ENCODE data around the gene ESRRB.

- TF ChIP-seq POLR2AphosphoS5 (IDR thresholded peaks at IDR 0.05) = no peak
- TF ChIP-seq, protein P1, sequence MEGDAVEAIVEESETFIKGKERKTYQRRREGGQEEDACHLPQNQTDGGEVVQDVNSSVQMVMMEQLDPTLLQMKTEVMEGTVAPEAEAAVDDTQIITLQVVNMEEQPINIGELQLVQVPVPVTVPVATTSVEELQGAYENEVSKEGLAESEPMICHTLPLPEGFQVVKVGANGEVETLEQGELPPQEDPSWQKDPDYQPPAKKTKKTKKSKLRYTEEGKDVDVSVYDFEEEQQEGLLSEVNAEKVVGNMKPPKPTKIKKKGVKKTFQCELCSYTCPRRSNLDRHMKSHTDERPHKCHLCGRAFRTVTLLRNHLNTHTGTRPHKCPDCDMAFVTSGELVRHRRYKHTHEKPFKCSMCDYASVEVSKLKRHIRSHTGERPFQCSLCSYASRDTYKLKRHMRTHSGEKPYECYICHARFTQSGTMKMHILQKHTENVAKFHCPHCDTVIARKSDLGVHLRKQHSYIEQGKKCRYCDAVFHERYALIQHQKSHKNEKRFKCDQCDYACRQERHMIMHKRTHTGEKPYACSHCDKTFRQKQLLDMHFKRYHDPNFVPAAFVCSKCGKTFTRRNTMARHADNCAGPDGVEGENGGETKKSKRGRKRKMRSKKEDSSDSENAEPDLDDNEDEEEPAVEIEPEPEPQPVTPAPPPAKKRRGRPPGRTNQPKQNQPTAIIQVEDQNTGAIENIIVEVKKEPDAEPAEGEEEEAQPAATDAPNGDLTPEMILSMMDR (IDR thresholded peaks at IDR 0.05) = no peak
These were observed 9.5 kb downstream of the ESRRB start for GRCh38 chr14:76385435-76385834.

All from breast epithelium (tissue), 3 donors.